HCT116 (cell line): ENCODE data around the gene PLEKHJ1.

ENCODE experiments used
- CEBPB ChIP-seq: IDR thresholded peaks from 2 replicates; pipeline ENCODE4 v1.6.1; 2012; ENCODE audit warnings: low read depth
- CTCF ChIP-seq, 3 experiments: fragments of 200-600 bp in 1 of 3; sonication (generic) in 1 of 3; IDR thresholded peaks in 2 of 3; conservative IDR thresholded peaks in 1 of 3; 2 replicates each; pipeline ENCODE4 v1.5.1; 2012 to 2017; ENCODE audit warnings: low read depth in 2 of 3, low read length in 2 of 3, antibody characterized with exemption in 1 of 3, borderline replicate concordance in 1 of 3, control low read depth in 1 of 3, mild to moderate bottlenecking in 1 of 3, mixed read lengths in 1 of 3, mixed run types in 1 of 3, moderate library complexity in 1 of 3; ENCODE audit not compliant: insufficient read depth in 1 of 3
- SRF ChIP-seq: IDR thresholded peaks from 2 replicates; pipeline ENCODE4 v1.6.1; 2012; ENCODE audit warnings: low read depth
- ZFX ChIP-seq: fragments of 450-650 bp; IDR thresholded peaks from 2 replicates; pipeline ENCODE4 v1.6.1; 2017
- ZNF274 ChIP-seq: fragments of 200-500 bp; sonication (Bioruptor generic); IDR thresholded peaks from 2 replicates; pipeline ENCODE4 v1.6.1; 2014; ENCODE audit warnings: mild to moderate bottlenecking, low read depth, low read length, inconsistent platforms
- TF ChIP-seq, protein P1 (sequence below): IDR thresholded peaks from 2 replicates; pipeline ENCODE4 v1.6.1; 2012; ENCODE audit warnings: low read depth

DNA sequence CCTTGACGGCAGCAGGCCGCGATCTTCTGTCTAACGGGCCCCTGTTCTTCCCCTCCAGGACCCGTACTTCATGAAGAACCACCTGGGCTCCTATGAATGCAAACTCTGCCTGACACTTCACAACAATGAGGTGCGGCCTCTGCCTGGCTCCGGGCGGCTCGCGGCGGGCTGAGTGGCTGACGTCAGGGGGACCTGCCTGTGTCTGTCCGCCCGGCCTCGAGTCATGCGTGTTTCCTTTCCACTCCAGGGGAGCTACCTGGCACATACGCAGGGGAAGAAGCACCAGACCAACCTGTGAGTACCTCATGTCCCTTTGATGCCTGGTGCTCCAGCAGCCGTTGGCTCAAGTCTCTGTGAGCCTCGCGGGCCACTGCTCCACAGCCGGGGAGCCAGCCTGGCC is 8.4 kb upstream of the PLEKHJ1 start:
- TF ChIP-seq, protein P1, sequence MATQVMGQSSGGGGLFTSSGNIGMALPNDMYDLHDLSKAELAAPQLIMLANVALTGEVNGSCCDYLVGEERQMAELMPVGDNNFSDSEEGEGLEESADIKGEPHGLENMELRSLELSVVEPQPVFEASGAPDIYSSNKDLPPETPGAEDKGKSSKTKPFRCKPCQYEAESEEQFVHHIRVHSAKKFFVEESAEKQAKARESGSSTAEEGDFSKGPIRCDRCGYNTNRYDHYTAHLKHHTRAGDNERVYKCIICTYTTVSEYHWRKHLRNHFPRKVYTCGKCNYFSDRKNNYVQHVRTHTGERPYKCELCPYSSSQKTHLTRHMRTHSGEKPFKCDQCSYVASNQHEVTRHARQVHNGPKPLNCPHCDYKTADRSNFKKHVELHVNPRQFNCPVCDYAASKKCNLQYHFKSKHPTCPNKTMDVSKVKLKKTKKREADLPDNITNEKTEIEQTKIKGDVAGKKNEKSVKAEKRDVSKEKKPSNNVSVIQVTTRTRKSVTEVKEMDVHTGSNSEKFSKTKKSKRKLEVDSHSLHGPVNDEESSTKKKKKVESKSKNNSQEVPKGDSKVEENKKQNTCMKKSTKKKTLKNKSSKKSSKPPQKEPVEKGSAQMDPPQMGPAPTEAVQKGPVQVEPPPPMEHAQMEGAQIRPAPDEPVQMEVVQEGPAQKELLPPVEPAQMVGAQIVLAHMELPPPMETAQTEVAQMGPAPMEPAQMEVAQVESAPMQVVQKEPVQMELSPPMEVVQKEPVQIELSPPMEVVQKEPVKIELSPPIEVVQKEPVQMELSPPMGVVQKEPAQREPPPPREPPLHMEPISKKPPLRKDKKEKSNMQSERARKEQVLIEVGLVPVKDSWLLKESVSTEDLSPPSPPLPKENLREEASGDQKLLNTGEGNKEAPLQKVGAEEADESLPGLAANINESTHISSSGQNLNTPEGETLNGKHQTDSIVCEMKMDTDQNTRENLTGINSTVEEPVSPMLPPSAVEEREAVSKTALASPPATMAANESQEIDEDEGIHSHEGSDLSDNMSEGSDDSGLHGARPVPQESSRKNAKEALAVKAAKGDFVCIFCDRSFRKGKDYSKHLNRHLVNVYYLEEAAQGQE: no peak
- TF ChIP-seq ZNF274: no peak
- TF ChIP-seq CTCF (IDR thresholded peaks at IDR 0.05 in 2 of 3, conservative IDR thresholded peaks at IDR 0.05 in 1 of 3; ENCODE audit: borderline replicate concordance in 1 of 3, insufficient read depth in 1 of 3, low read depth in 2 of 3, low read length in 2 of 3): no peak
- TF ChIP-seq ZFX: no peak
- no peak for TF ChIP-seq CEBPB
- no peak for TF ChIP-seq SRF
